Hepatocyte (in vitro differentiated cells): ENCODE data around the gene HOXB3.

ENCODE experiments used
- CTCF ChIP-seq: fragments of 200-600 bp; sonication (generic); IDR thresholded peaks from 2 replicates; pipeline ENCODE4 v1.5.1; 2016; ENCODE audit warnings: antibody characterized with exemption, mild to moderate bottlenecking; ENCODE audit not compliant: poor library complexity
- EZH2 ChIP-seq: fragments of 200-600 bp; sonication (generic); IDR thresholded peaks from 2 replicates; pipeline ENCODE4 v1.6.1; 2016; ENCODE audit warnings: antibody characterized with exemption, mild to moderate bottlenecking, borderline replicate concordance
- EZH2phosphoT487 ChIP-seq: fragments of 200-600 bp; sonication (generic); IDR thresholded peaks from one replicate; pipeline ENCODE4 v1.6.1; 2018; ENCODE audit warnings: antibody characterized with exemption, mild to moderate bottlenecking, low read depth, moderate library complexity; ENCODE audit not compliant: unreplicated experiment, severe bottlenecking

GRCh38 chr17:48621410-48622392 lies 31.7 kb upstream of the HOXB3 start:
- TF ChIP-seq CTCF, result no peak
- TF ChIP-seq EZH2, result peak; percentile 88
- TF ChIP-seq EZH2phosphoT487, result peak; percentile 73
